Stomach (tissue), 4 donors: ENCODE measurements around the gene DBP.

Experiments
- CTCF ChIP-seq, 7 experiments: fragments of 450-650 bp in 4 of 7; fragments of 200-600 bp in 3 of 7; sonication (generic) in 3 of 7; IDR thresholded peaks; one replicate each; pipeline ENCODE4 v1.5.1; 2016 to 2019; ENCODE audit warnings: antibody characterized with exemption in 7 of 7, control low read depth in 2 of 7, mild to moderate bottlenecking in 1 of 7
- EP300 ChIP-seq: sonication (generic); formaldehyde crosslinking; IDR thresholded peaks from one replicate; pipeline ENCODE4 v1.6.1; 2017; ENCODE audit warnings: antibody characterized with exemption
- POLR2A ChIP-seq, 4 donors: fragments of 450-650 bp; IDR thresholded peaks; one replicate each; pipeline ENCODE4 v1.6.1; 2016; ENCODE audit warnings: antibody characterized with exemption in 4 of 4, control low read depth in 2 of 4, mild to moderate bottlenecking in 1 of 4, moderate library complexity in 1 of 4
- POLR2AphosphoS5 ChIP-seq, 3 donors: sonication (generic); formaldehyde crosslinking; IDR thresholded peaks; one replicate each; pipeline ENCODE4 v1.6.1; 2016; ENCODE audit warnings: antibody characterized with exemption in 3 of 3

- TF ChIP-seq POLR2AphosphoS5 (IDR thresholded peaks at IDR 0.05) (no peak), POLR2A (IDR thresholded peaks at IDR 0.05) (no peak), EP300 (no peak), CTCF (IDR thresholded peaks at IDR 0.05) (no peak)
These were observed 23.2 kb downstream of the DBP start for GRCh38 chr19:48613852-48614435.
